ENCODE data around the gene SOCS7.
"Not testable (repeated sequence)": the region's sequence is repeated elsewhere in the genome, so short reads cannot be mapped to it uniquely, and the experiment has no call there.

The SOCS7 gene

DNA sequence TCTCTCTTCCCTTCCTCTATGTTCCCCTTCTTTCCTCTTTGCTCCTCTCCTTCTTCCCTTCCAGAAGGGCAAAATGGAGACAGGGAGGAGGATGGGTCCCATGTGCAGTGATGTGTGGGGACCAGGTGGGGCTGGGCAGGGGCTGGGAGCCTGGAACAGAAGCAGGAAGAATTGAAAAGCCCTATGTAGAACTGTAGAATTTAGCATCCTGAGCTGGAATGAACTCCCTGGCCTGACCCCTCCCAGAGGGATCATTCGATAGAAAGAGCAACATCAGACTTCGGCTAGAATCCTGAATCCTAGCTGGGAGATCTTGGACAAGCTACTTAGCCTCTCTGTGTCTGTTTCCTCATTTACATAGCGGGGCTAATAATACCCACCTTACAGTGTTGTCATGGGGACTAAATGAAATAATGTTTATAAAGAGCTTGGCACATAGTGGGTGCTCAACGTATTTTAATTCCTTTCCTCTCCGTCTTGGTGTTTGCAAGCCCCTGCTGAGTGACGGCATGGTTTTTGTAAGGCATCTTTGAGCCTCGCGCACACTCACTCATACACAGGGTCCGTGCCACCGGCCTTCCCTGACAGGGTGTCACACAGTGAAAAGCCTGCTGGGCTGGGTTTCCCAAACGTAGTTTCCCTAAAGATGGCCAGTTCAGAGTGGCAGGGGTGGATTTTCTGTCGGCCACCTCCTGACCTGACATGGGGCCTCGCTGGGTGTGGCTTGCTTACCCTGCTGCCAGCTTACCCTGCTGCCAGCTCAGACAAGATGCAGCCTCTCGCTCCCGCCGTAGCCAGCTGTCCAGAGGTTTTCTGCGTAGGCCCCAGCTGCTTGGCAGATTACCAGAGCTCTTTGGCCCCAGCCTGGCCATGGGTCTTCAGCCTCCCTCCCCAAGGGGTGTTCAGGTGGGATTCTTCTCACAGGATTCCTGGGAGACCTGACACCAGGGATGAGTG, 70.5 kb downstream of the SOCS7 start:
- no peak for DNase-seq (ENCODE audit: low read depth)

DNA sequence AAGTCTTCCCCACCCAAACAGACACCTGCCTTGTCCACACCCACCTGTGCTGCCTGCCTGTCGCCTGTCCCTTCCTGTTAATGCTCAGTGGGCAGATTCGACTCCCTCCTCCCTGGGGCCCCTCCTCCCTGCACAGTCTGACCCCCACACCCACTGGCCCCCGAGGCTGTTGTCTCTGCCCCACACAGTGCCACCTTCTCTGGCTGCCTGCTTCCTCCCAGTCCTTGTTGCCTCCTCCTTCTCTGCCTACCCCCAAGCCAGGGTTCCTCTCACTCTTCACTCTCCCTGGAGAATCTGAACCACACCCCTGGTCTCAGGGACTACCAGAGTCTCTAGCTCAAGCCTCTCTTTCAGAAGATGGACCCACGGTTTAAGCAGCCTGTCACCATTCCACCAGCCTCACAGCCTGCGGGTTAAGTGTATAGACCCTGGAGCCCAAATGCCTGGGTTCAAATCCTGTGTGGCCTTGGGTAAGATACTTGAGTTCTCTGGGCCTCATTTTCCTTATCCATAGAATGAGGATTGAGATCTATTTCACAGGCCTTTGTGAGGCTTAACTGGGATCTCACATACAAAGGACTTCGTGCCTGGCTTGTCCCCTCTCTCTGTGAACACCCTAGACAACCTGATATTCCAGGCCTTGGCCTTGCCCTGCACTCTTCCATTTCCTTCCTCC, 72.8 kb downstream of the SOCS7 start:
- no peak for DNase-seq (ENCODE audit: low read depth)

DNA sequence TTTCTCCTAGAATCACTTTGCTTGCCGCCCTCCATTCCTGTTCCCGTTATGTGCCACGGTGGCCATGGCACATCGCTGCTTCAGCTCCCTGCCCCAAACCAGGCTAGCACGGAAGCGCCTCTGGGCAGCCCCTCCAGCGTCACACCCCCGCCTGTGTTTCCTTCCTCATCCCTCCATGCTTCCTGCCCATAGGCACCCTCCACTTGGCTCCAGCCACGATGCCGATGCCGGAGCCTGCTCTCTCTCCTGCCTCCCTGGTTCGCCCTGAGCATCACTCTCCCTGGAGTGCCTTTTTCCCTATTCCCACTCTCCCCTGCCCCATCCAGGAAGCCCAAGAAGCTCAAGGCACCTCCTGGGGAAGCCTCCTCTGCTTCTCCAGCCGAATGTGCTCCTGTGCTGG, 73.4 kb downstream of the SOCS7 start:
- DNase-seq (ENCODE audit: low read depth), result no peak

DNA sequence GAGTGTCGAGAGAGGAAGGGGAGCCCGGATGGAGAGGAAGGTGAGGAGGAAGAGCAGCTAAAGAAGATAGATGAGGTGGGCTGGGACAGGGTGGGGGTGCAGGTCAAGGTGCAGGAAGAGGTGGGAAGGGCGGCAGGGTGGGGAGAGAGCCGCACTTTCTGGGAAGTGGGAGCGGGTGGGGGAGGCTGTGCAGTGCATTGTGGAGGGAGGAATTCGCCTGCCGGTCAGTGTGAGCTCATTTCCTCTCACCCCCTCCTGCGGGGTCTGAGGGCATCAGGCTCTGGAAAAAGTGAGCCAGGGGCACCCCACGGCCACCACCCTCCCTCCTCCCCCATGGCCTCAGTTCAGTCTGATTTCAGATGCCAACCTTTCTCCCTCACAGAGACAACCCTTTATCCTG, 74.1 kb downstream of the SOCS7 start:
- no peak for DNase-seq (ENCODE audit: low read depth)

DNA sequence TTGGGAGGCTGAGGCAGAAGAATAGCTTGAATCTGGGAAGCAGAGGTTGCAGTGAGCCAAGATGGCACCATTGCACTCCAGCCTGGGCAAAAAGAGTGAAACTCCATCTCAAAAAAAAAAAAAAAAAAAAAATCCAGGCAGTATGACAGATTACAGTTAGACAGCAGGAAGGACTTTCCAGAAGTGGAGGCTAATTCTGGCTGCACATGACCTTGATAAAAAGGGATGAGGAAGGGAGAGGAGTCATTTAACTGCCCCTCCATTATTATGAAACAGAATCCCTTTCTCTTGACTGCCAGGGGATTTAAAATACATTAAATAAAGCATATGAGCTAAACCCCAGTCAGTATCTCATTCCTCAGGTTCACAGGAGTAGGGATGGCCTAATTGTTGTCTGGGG, 74.8 kb downstream of the SOCS7 start:
- DNase-seq (ENCODE audit: low read depth), result no peak

DNA sequence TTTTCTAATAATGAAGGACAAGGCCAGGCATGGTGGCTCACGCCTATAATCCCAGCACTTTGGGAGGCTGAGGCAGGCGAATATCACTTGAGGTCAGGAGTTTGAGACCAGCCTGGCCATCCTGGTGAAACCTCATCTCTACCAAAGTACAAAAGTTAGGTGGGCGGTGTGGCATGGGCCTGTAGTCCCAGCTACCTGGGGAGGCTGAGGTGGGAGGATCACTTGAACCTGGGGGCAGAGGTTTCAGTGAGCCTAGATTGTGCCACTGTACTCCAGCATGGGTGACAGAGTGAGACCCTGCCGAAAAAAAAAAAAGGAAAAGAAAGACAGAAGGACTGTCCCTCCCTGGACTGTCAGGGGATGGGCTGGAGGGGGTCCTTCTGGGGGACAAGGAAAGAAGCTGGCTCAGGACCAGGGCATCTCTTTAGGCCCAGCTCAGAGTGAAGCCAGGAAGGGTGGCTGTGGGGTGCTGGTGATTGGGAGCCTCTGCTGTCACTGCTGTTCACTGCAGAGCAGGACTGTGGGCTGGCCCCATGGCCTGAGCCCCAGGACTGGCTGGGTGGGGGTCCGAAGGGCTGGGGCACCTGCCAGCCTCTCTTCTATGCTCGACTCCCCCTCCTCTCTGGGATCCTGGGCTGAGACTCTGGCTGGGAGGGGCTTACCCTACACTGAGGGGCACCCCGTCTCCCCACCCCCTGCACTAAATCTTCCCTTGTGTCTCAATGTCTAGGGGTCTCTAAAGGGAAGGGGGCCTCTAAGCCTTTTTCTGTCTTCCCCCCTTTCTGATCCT, 75.7 kb downstream of the SOCS7 start:
- no peak for DNase-seq (ENCODE audit: low read depth)

DNA sequence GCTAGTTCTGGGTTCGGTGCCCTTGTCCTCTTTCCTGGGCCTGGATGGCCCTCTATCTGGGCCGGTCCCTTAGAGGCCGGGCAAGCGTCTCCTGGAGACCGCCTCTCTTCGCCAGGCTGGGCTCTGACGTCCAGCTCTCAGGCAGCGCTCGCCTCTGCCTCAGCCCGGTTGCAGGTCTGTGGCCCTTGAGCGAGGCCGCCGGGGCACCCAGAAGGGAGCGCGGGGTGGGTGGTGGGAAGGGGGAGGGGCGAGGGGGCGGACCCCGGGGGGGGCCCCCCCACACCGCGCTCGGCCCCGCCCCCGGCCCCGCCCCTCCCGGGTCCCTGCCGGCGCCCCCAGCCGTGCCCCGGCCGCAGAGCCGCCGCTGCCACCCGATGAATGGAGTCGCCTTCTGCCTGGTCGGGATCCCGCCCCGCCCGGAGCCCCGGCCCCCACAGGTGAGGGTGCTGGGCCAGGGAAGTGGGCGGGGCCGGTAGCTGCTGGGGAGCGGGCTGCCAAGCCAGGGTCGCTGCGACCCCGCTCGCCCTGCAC, 76.5 kb downstream of the SOCS7 start, which contains the start of gene ARHGAP23:
Gene ARHGAP23, plus strand, starts transcription at position 353 of the 531 bp plus-strand sequence. Its CDS starts 22 bp downstream, at position 375.
- DNase-seq (ENCODE audit: low read depth), result no peak

DNA sequence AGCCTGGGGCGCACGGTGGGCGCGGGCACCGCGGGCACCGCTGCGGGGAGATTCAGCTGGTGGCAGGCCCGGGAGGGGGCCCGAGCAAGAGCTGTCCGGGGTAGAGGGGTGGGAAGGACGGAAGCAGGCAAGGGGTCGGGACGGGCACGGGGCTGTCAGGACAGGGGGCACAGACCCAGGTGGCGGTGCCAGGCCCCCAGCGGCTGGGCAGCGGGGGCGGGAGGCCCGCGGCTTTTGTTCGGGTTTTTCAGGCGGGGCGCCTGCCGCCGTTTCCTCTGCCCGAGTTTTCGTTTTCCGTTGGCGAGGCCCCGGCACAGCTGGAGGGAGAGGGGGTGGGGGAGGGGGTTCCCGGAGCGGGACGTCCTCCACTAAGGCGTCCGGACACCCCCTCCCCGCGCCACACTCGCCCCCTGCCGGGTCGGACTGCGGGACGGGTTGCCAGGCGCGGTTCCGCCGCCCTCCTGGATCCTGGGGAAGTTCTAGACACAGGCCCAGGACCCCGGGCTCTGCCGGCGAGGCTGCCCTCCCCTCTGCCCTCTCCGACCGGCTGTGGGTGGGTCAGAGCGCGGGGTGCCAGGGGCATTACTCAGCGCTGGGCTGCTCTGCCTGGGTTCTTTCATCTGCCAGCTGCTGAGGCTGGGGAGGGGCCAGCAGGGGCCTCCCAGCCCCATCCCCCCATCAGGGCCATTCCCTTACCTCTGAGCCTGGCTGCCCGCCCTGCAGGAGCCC, 77.2 kb downstream of the SOCS7 start:
- DNase-seq (ENCODE audit: low read depth), result no peak

DNA sequence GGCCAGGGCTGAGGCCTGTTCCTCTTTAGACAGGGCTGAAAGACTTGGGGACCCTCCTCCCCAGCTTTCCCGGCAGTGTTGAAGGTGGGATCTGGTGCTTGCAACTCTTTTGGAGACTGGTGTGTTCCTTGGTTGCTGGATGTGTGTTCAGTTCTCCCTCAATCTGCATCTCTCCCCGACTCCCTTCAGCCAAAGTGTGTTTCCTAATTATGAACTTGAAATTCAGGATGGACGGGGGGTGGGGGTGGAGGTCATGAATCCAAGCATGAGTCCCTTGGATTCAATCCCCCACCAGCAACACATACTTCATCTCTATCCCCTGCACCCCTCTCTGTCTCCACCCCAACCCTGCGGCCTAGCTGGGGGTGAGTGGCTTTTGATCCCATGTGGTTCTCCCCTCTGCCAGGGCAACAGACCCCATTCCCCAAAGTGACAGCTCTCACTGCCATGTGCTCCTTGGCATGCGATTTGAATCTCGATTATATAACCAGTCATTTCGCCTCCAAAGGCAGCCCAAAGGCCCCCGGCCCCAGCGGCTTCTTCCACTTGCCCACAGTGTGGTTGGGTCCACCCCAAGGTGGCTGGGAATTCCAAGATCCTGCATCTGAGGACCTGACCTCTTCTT, 77.9 kb downstream of the SOCS7 start:
- no peak for DNase-seq (ENCODE audit: low read depth)

DNA sequence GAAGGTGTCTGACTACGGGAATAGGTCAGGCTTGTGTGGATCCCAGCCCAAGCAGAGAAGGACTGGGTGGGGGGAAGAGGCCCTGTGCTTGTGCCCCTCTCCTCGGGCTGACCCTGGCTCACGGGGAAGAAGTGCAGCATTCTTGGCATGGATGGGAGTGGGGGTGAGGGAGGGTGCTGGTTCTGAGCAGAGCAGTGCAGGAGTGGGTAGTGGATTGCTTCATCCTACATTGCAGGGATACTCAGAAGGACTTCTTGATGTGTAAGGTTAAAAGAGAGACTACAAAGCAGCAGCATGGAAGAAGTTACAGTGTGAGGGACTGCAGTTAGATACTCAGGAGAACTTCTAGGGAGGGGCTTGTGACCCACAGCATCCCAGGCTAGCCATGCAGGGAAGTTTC, 78.7 kb downstream of the SOCS7 start:
- no peak for DNase-seq (ENCODE audit: low read depth)

DNA sequence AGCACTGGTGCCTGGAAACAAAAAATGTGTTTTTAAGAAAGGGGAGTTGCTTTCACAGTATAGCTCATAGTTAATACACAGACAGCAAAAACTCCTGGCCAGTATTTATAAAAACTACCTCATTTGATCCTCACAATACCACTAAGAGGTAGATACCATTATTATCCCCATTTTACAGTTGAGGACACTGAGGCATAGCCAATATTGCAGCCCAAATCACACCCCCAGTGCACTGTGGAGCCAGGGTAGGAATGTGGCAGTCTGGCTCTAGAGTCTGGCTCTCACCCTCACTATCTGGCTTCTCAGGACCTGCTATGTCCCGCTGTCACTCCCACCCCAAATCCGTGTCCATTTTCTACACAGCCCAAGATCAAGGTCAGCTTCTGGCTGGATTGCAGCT, 79.2 kb downstream of the SOCS7 start:
- DNase-seq (ENCODE audit: low read depth), result no peak

DNA sequence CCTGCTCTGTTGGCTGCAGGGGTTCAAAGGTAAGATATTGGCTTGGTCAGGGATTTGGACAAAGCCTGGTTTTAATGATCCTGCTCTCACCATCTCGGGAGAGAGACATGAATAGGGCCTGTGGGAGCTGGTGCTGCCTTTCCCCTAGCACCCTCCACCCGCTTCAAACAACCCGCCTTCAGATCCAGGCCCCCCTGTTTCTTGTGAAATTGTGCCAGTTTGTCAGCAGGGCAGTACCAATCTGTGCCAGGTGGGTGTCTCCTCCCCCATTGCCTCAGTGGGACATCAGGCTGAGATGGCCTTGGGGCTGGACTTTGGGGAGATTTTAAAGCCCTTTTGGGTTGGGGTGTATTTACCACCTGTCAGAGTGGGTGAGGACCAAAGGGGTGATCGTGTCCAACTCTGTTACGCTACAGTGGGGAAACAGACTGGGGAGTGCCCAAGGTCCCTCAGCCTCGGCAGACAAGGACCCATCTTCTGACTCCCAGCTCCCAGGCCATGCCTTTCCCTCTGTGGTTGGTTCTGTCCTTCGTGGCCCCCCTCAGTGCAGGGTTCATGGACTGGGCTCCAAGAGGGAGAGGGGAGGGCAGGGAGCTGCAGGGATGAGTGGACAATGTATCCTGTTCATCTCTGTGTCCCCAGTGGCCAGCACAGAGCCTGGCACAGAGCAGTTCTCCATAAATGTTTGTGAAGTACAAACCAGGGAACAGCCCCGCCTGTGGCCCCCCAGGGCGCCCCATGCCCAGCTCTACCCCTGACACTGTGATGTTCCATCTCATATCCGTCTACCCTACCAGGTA, 79.9 kb downstream of the SOCS7 start:
- DNase-seq (ENCODE audit: low read depth), result no peak

DNA sequence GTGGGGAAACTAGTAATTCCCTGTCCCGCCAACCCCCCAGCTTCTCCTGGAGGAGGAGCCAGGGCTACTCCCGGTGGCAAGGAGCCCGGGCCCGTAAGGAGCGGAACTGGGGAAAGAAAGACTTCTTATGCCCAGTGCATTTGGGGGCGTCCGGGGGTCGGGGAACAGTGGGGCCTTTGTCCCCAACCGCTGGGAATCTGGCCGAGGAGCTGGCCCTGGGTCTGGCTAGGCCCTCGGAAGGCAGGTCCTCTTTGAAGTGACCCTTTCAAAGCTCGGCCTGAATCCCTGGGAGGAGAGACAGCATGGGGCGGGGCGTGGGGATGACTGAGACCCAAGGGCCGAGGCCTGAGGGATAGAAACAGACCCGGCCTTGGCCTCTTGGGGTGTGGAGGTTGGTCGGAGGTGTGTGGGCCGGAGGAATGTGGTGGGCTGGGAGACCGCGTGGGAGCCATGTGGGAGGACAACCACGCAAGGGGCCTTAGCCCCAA, 82.6 kb downstream of the SOCS7 start:
- no peak for DNase-seq (ENCODE audit: low read depth)

DNA sequence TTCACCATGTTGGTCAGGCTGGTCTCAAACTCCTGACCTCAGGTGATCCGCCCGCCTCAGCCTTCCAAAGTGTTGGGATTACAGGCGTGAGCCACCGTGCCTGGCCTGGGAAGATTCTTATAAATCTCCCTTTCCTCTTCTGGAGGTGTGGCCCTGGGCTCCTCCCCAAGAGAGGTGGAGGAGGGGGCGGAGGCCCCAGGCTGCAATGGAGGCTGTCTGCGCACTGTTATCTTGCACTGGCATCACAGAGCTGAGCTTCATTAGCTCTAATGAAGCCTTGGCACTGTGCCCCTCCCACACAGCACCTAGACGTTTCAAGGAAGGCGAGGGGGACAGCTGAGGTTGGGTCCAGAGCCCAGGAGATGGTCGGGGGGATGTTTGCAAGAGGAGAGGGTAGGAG, 84.2 kb downstream of the SOCS7 start:
- no peak for DNase-seq (ENCODE audit: low read depth)

DNA sequence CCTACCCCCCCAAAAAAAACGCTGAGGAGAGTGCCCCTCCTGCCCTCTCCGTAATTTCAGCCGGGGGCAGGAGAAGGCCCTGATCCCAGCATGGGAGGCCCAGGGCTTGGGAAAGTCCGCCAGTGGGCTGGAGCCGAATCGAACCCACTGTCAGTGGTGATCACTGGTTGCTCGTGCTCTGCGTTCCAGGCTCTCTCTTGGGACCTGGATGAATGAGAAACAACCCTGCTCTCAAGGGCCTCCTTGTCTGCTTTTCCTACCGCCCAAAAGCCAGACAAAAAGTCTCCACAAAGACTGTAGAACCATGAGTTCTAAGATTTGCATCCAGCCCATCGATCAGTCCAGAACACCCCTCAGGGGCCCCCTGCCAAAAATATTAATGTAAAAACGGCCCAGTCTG, 84.7 kb downstream of the SOCS7 start:
- no peak for DNase-seq (ENCODE audit: low read depth)

DNA sequence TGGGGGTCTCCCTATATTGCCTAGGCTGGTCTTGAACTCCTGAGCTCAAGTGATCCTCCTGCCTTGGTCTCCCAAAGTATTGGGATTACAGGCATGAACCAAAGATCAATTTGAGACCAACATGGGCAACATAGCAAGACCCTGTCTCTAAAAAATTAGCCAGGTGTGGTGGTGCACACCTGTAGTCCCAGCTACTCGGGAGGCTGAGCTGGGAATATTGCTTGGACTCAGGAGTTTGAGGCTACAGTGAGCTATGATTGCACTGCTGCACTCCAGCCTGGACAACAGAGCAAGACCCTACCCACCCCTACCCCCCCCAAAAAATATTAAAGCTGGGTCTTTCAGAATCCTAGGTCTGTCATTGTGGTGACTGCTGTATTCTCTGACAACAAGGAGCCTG, 85.7 kb downstream of the SOCS7 start:
- DNase-seq (ENCODE audit: low read depth), result not testable (repeated sequence)

DNA sequence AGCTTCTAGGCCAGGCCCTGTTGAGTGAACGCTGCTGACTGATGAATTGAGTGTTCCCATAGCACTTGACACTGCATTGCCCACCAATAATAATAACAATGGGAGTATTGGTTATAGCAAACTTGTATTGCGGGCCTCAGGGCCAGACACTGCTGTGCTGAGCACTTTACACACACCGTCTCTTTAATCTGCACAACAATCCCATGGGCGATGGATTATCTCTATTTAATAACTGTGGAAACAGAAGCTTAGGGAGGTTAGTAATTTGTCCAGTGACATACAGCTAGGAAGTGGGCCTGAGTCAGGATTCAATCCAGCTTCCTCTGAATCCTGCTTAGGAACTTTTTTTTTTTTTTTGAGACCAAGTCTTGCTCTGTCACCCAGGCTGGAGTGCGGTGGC, 87.8 kb downstream of the SOCS7 start:
- DNase-seq (ENCODE audit: low read depth), result no peak

DNA sequence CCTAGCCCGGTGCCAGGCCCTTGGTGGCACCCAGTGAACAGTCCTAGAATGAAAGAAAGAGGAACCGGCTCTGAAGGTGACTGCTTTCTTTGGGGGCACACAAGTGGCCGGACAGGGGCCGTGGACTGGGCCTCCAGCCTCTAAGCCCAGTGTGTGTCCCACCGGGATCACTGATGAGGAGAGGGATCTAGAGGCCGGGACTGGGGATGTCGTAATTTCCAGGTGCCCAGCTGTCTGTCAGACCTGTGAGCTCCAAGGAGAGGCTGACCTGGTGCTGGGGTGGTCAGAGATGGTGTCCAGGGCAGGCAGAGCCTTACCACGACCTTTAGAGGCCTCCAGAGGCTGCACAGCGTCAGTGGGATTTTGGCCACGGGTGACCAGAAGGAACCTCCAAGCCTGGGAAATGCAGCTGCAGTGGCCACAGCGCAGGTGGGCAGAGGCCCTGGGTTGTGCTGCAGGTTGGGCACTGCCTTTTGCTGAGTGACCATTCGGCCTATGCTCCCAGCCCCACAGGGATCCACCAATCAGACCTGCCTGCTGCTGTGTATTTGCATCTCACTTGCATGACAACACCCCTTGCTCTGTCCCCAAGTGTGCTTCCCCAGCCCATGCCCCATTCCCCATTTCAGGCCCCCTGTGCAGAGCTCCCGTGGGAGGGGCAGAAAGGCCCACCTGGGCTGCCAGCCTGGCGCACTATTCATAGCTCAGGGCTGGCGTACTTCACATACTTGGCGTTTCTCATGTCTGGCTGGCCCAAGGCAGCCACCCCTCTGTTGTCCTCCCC, 89.2 kb downstream of the SOCS7 start:
- DNase-seq (ENCODE audit: low read depth), result no peak

DNA sequence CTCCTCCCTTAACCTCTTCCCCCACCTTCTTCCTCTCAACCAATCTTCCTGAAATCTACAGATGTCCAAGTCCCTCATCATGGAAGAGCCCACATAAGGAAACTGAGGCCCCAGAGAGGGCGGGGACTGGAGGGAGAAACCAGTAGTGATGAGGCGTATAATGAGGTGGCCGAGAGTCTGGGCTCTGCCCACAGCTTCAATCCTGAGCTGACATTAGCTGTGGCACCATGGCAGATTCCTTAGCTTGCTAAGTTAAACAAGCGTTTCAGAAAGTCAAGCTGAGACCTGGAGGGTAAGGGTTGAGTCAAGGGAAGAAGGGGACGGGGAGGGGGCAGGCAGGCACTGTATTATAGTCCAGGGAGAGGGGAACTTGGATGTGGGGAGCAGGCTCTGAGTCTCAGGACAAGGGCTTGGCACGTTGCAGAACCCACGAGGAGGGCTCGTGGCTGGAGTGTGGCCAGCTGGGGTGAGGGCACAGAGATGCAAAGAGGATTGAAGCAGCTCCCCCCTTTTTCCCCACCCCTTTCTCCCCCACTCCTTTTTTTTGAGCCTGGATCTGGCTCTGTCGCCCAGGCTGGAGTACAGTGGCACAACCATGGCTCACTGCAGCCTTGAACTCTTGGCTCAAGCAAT, 89.9 kb downstream of the SOCS7 start:
- DNase-seq (ENCODE audit: low read depth), result no peak
